Neural crest cell (in vitro differentiated cells): ENCODE measurements around the gene BTBD9. TPM values are rescaled to one million over a fixed set of nuclear protein-coding genes. Genes with fewer than 3 reads are reported as not detected.
A peak's percentile ranks its signal among the peaks of the same experiment; 100 is the strongest.

Experiments used
- DNase-seq: peaks from one replicate; pipeline ENCODE4 v3.0.0; 2021; ENCODE audit warnings: low read depth, mixed read lengths, low spot score
- H3K27ac Mint-ChIP-seq: one replicate; pipeline ENCODE4 v1.8.0; 2021; ENCODE audit warnings: mild to moderate bottlenecking, mixed read lengths; ENCODE audit not compliant: unreplicated experiment
- H3K27me3 Mint-ChIP-seq: 2 replicates; pipeline ENCODE4 v1.8.0; 2021; ENCODE audit warnings: low read depth, mild to moderate bottlenecking, mixed read lengths
- H3K36me3 Mint-ChIP-seq: 2 replicates; pipeline ENCODE4 v1.8.0; 2021; ENCODE audit warnings: low read depth, mild to moderate bottlenecking, mixed read lengths
- H3K4me1 Mint-ChIP-seq: 2 replicates; pipeline ENCODE4 v1.8.0; 2021; ENCODE audit warnings: mixed read lengths
- H3K4me3 Mint-ChIP-seq: one replicate; pipeline ENCODE4 v1.8.0; 2021; ENCODE audit warnings: mild to moderate bottlenecking, mixed read lengths
- H3K9me3 Mint-ChIP-seq: 2 replicates; pipeline ENCODE4 v1.8.0; 2021; ENCODE audit warnings: mixed read lengths
- CTCF ChIP-seq: fragments of 200-600 bp; sonication (generic); conservative IDR thresholded peaks from 2 replicates; pipeline ENCODE4 v1.5.0; 2021; ENCODE audit warnings: antibody characterized with exemption, mild to moderate bottlenecking
- total RNA-seq: library from RNA; stranded (reverse); gene quantifications from 2 replicates; pipeline ENCODE4 v1.2.1, GENCODE V29; 2021

BTBD9 gene
- total RNA-seq, 1 donor from 2014 or later: 18.0 TPM

GRCh38 chr6:38306931-38307330, 332.8 kb downstream of the BTBD9 start:
- DNase-seq: no peak
- H3K4me3 Mint-ChIP-seq: no peak overlapping the region
- no peaks in the 10 kb centered on the region for H3K9me3 Mint-ChIP-seq
- no peaks in the 10 kb centered on the region for H3K27me3 Mint-ChIP-seq
- H3K36me3 Mint-ChIP-seq: no peaks in the 10 kb centered on the region
- peaks cover 6% of the 10 kb centered on the region for H3K4me1 Mint-ChIP-seq
- no peak for TF ChIP-seq CTCF
- no peak overlapping the region for H3K27ac Mint-ChIP-seq

GRCh38 chr6:38305995-38306681, 333.6 kb downstream of the BTBD9 start:
- no peak overlapping the region for H3K4me3 Mint-ChIP-seq
- no peaks in the 10 kb centered on the region for H3K9me3 Mint-ChIP-seq
- peaks cover 6% of the 10 kb centered on the region for H3K36me3 Mint-ChIP-seq
- TF ChIP-seq CTCF: no peak
- H3K27me3 Mint-ChIP-seq: no peaks in the 10 kb centered on the region
- peak overlapping the region; percentile 37 for H3K27ac Mint-ChIP-seq
- H3K4me1 Mint-ChIP-seq: peaks cover 2% of the 10 kb centered on the region
- DNase-seq: no peak

- no peaks in the 10 kb centered on the region for H3K4me1 Mint-ChIP-seq
- H3K9me3 Mint-ChIP-seq: peaks cover 4% of the 10 kb centered on the region
- H3K27me3 Mint-ChIP-seq: no peaks in the 10 kb centered on the region
- no peak overlapping the region for H3K27ac Mint-ChIP-seq
- H3K36me3 Mint-ChIP-seq: peaks cover 9% of the 10 kb centered on the region
- H3K4me3 Mint-ChIP-seq: no peak overlapping the region
- no peak for DNase-seq
- no peak for TF ChIP-seq CTCF
Observed at GRCh38 chr6:38302838-38303237, 336.9 kb downstream of the BTBD9 start.

- Mint-ChIP-seq H3K27ac (no peak overlapping the region), H3K4me1 (no peaks in the 10 kb centered on the region), H3K27me3 (no peaks in the 10 kb centered on the region), H3K4me3 (no peak overlapping the region), H3K9me3 (peaks cover 7% of the 10 kb centered on the region), H3K36me3 (peaks cover 9% of the 10 kb centered on the region)
- DNase-seq: no peak
- no peak for TF ChIP-seq CTCF
Observed at GRCh38 chr6:38302081-38302480, 337.6 kb downstream of the BTBD9 start.

- no peaks in the 10 kb centered on the region for H3K4me1 Mint-ChIP-seq
- H3K27ac Mint-ChIP-seq: no peak overlapping the region
- peaks cover 7% of the 10 kb centered on the region for H3K36me3 Mint-ChIP-seq
- H3K27me3 Mint-ChIP-seq: no peaks in the 10 kb centered on the region
- TF ChIP-seq CTCF: no peak
- H3K9me3 Mint-ChIP-seq: no peaks in the 10 kb centered on the region
- no peak for DNase-seq
- H3K4me3 Mint-ChIP-seq: no peak overlapping the region
Observed at GRCh38 chr6:38290133-38290799, 349.5 kb downstream of the BTBD9 start.
